Right lobe of liver (tissue), 4 donors: ENCODE measurements around the gene FBXO8.

Experiments used
- CTCF ChIP-seq, 4 donors: fragments of 200-600 bp in 3 of 4; fragments of 450-650 bp in 1 of 4; IDR thresholded peaks; one replicate each; pipeline versions ENCODE4 v1.5.1 to v1.8.0; 2016 to 2022; ENCODE audit warnings: antibody characterized with exemption in 4 of 4, mild to moderate bottlenecking in 2 of 4
- POLR2A ChIP-seq: fragments of 450-650 bp; IDR thresholded peaks from one replicate; pipeline ENCODE4 v1.6.1; 2017; ENCODE audit warnings: antibody characterized with exemption, mild to moderate bottlenecking
- donor health status: DM: no; HTN: no; CAD: no.
- donor health status: DM: no; HTN: no; CAD: no.
- donor health status: DM: no; HTN: yes; CAD: no.

- TF ChIP-seq CTCF (IDR thresholded peaks at IDR 0.05) = no peak
- no peak for TF ChIP-seq POLR2A
Measured at GRCh38 chr4:174193438-174194374, 89.8 kb downstream of the FBXO8 start.
